ENCODE data around the gene GCH1.

The GCH1 gene

DNA sequence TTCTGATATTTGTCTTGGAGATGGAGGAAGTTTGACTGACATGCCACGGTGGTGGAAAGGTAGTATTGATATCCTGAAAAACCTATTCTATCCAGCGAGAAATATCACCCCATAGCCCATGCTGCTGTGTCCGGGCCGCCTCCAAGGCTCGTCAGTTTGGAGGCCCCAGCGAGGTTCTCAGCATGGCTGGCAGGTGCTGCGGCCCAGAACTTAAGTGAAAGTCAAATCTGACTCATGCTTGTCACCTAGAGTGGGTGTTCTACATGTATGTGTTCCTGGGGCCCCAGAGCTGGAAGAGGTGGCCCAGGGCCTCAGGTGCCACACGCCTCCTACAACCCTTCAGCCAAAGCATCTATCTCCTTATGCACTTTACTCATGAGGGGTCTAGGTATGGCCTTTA, 92.9 kb downstream of the GCH1 start:
- TF ChIP-seq, protein P1, sequence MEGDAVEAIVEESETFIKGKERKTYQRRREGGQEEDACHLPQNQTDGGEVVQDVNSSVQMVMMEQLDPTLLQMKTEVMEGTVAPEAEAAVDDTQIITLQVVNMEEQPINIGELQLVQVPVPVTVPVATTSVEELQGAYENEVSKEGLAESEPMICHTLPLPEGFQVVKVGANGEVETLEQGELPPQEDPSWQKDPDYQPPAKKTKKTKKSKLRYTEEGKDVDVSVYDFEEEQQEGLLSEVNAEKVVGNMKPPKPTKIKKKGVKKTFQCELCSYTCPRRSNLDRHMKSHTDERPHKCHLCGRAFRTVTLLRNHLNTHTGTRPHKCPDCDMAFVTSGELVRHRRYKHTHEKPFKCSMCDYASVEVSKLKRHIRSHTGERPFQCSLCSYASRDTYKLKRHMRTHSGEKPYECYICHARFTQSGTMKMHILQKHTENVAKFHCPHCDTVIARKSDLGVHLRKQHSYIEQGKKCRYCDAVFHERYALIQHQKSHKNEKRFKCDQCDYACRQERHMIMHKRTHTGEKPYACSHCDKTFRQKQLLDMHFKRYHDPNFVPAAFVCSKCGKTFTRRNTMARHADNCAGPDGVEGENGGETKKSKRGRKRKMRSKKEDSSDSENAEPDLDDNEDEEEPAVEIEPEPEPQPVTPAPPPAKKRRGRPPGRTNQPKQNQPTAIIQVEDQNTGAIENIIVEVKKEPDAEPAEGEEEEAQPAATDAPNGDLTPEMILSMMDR (IDR thresholded peaks at IDR 0.05; ENCODE audit: low read depth, low read length) = no peak
- Histone ChIP-seq H3K4me2 (ENCODE audit: low read length) (peak overlapping the region; percentile 41), H3K9ac (ENCODE audit: low read length) (no peak overlapping the region)

GRCh38 chr14:54808326-54809161, 94.1 kb downstream of the GCH1 start:
- Histone ChIP-seq H3K9ac (ENCODE audit: low read length) (no peak overlapping the region), H4K20me1 (ENCODE audit: insufficient read depth, low read length) (no peaks in the 10 kb centered on the region), H3K4me3 (ENCODE audit: low read length) (no peak overlapping the region), H3K4me2 (ENCODE audit: low read length) (no peak overlapping the region), H3K36me3 (replicated peaks; ENCODE audit: low read depth, low read length) (no peaks in the 10 kb centered on the region), H3K9me3 (ENCODE audit: insufficient read depth, low read length) (no peaks in the 10 kb centered on the region), H3K27ac (ENCODE audit: low read length) (no peak overlapping the region), H3K79me2 (ENCODE audit: low read length) (no peaks in the 10 kb centered on the region), H3K4me1 (ENCODE audit: low read length) (peaks cover 25% of the 10 kb centered on the region), H3K27me3 (ENCODE audit: low read depth, low read length) (peaks cover 26% of the 10 kb centered on the region), H2AFZ (ENCODE audit: low read depth, low read length) (no peak overlapping the region)
- TF ChIP-seq, protein P1 (IDR thresholded peaks at IDR 0.05; ENCODE audit: low read depth, low read length) = no peak
- TF ChIP-seq EZH2phosphoT487 (IDR thresholded peaks at IDR 0.05; ENCODE audit: low read depth) = no peak

More for the DNA sequence above, 92.9 kb downstream of the GCH1 start:
- no peaks in the 10 kb centered on the region for H3K79me2 ChIP-seq (ENCODE audit: low read length)
- H3K9me3 ChIP-seq (ENCODE audit: insufficient read depth, low read length) = no peaks in the 10 kb centered on the region
- no peaks in the 10 kb centered on the region for H4K20me1 ChIP-seq (ENCODE audit: insufficient read depth, low read length)
- H2AFZ ChIP-seq (ENCODE audit: low read depth, low read length) = no peak overlapping the region
- no peak overlapping the region for H3K27ac ChIP-seq (ENCODE audit: low read length)
- no peaks in the 10 kb centered on the region for H3K36me3 ChIP-seq (replicated peaks; ENCODE audit: low read depth, low read length)
- H3K4me3 ChIP-seq (ENCODE audit: low read length) = no peak overlapping the region
- H3K27me3 ChIP-seq (ENCODE audit: low read depth, low read length) = peaks cover 14% of the 10 kb centered on the region
- peaks cover 19% of the 10 kb centered on the region for H3K4me1 ChIP-seq (ENCODE audit: low read length)

DNA sequence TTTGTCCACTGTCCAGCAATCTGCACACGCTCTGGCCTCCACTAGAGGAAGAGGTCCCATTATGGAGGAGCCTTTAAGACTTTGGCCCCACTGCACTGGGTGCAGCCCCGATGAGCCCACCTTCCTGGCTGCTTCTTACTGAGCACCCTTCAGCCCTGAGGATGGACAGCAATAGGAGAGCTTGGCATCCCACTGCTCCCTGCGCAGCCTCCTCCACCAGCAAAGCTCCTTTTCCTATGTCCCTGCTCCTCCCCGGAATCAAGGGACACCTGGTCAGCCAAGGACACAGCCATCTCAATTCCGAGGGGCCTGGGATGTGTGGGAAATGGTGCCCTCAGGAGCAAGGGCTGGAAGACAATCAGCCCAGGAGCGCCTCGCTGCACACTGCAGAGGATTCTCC, 94.7 kb downstream of the GCH1 start:
- H4K20me1 ChIP-seq (ENCODE audit: insufficient read depth, low read length) = no peaks in the 10 kb centered on the region
- H3K4me2 ChIP-seq (ENCODE audit: low read length) = no peak overlapping the region
- H3K4me3 ChIP-seq (ENCODE audit: low read length) = no peak overlapping the region
- H2AFZ ChIP-seq (ENCODE audit: low read depth, low read length) = no peak overlapping the region
- TF ChIP-seq EZH2phosphoT487 (IDR thresholded peaks at IDR 0.05; ENCODE audit: low read depth) = no peak
- TF ChIP-seq, protein P1 (IDR thresholded peaks at IDR 0.05; ENCODE audit: low read depth, low read length) = no peak
- H3K27ac ChIP-seq (ENCODE audit: low read length) = no peak overlapping the region
- H3K27me3 ChIP-seq (ENCODE audit: low read depth, low read length) = peaks cover 33% of the 10 kb centered on the region
- no peaks in the 10 kb centered on the region for H3K9me3 ChIP-seq (ENCODE audit: insufficient read depth, low read length)
- H3K36me3 ChIP-seq (replicated peaks; ENCODE audit: low read depth, low read length) = no peaks in the 10 kb centered on the region
- no peak overlapping the region for H3K9ac ChIP-seq (ENCODE audit: low read length)
- no peaks in the 10 kb centered on the region for H3K79me2 ChIP-seq (ENCODE audit: low read length)
- H3K4me1 ChIP-seq (ENCODE audit: low read length) = peaks cover 29% of the 10 kb centered on the region

DNA sequence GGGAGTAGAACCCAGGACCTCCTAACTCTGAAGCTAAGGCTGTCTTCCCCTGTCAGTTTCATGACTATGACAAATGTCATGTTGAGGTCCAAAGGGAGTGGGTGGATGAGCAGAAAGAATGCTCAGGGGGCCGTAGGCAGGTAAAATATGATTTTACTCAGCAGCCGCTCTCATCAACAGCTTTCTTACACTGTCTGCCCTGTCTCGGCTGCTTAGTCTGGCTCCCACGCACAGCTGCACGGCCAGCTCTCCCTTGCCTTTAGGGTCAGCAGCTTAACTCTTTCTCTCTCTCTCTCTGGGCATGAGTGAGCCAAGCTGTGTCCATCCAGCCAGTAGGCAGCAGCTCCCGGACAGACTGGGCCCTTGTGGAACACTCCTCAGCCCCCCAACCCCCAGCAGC, 95.2 kb downstream of the GCH1 start:
- no peak overlapping the region for H3K9ac ChIP-seq (ENCODE audit: low read length)
- H2AFZ ChIP-seq (ENCODE audit: low read depth, low read length) = no peak overlapping the region
- H3K9me3 ChIP-seq (ENCODE audit: insufficient read depth, low read length) = no peaks in the 10 kb centered on the region
- no peaks in the 10 kb centered on the region for H4K20me1 ChIP-seq (ENCODE audit: insufficient read depth, low read length)
- H3K4me2 ChIP-seq (ENCODE audit: low read length) = no peak overlapping the region
- H3K27me3 ChIP-seq (ENCODE audit: low read depth, low read length) = peaks cover 37% of the 10 kb centered on the region
- peaks cover 29% of the 10 kb centered on the region for H3K4me1 ChIP-seq (ENCODE audit: low read length)
- TF ChIP-seq, protein P1 (IDR thresholded peaks at IDR 0.05; ENCODE audit: low read depth, low read length) = no peak
- TF ChIP-seq EZH2phosphoT487 (IDR thresholded peaks at IDR 0.05; ENCODE audit: low read depth) = no peak
- no peak overlapping the region for H3K27ac ChIP-seq (ENCODE audit: low read length)
- no peaks in the 10 kb centered on the region for H3K79me2 ChIP-seq (ENCODE audit: low read length)
- no peaks in the 10 kb centered on the region for H3K36me3 ChIP-seq (replicated peaks; ENCODE audit: low read depth, low read length)
- no peak overlapping the region for H3K4me3 ChIP-seq (ENCODE audit: low read length)

Measured in OCI-LY3 (cell line).